CD4-positive, CD25-positive, alpha-beta regulatory T cell (primary cell): ENCODE results near the gene CYS1. TPM values are rescaled to one million over a fixed set of nuclear protein-coding genes. Genes with fewer than 3 reads are reported as not detected.
"Not testable (repeated sequence)": the region's sequence is repeated elsewhere in the genome, so short reads cannot be mapped to it uniquely, and the experiment has no call there.

Experiments
- ATAC-seq, 2 donors: fragments of 150-1000 bp; cut with Tn5 transposase; one replicate each; pipeline ENCODE4 v1.10.0; 2021; ENCODE audit warnings: low read depth in 2 of 2, moderate number of reproducible peaks in 2 of 2, moderate library complexity in 1 of 2
- DNase-seq, 3 donors: peaks; one replicate each; pipeline versions ENCODE4 v3.0.0 to v3.0.0-alpha.2; 2012 to 2022; ENCODE audit warnings: mixed read lengths in 1 of 3
- H3K27ac ChIP-seq: one replicate; pipeline ENCODE4 v1.7.0; 2013; ENCODE audit warnings: mild to moderate bottlenecking, low read length; ENCODE audit not compliant: insufficient read depth, poor library complexity, severe bottlenecking
- H3K27me3 ChIP-seq: one replicate; pipeline ENCODE4 v1.7.0; 2013; ENCODE audit warnings: low read length; ENCODE audit not compliant: control insufficient read depth, insufficient read depth
- H3K36me3 ChIP-seq: one replicate; pipeline ENCODE4 v1.7.0; 2013; ENCODE audit warnings: mild to moderate bottlenecking, low read length, moderate library complexity; ENCODE audit not compliant: control insufficient read depth, insufficient read depth
- H3K4me1 ChIP-seq: 2 replicates; pipeline ENCODE4 v1.7.0; 2013; ENCODE audit warnings: mild to moderate bottlenecking, low read length; ENCODE audit not compliant: insufficient read depth, control insufficient read depth, poor library complexity, severe bottlenecking
- H3K4me3 ChIP-seq: one replicate; pipeline ENCODE4 v1.7.0; 2013; ENCODE audit warnings: low read depth, mild to moderate bottlenecking, low read length, moderate library complexity
- H3K9me3 ChIP-seq, 2 experiments: 1 replicate in 1 of 2; 2 replicates in 1 of 2; pipeline ENCODE4 v1.7.0; 2013; ENCODE audit warnings: low read length in 2 of 2, mild to moderate bottlenecking in 1 of 2, moderate library complexity in 1 of 2; ENCODE audit not compliant: control insufficient read depth in 2 of 2
- H3K27ac Mint-ChIP-seq, 3 donors: one replicate each; pipeline ENCODE4 v1.8.0; 2020 to 2022; ENCODE audit warnings: mild to moderate bottlenecking in 3 of 3, mixed read lengths in 3 of 3, moderate library complexity in 2 of 3
- H3K27me3 Mint-ChIP-seq: one replicate; pipeline ENCODE4 v1.8.0; 2022; ENCODE audit warnings: mild to moderate bottlenecking, mixed read lengths
- H3K36me3 Mint-ChIP-seq: one replicate; pipeline ENCODE4 v1.8.0; 2020; ENCODE audit warnings: mixed read lengths
- H3K4me1 Mint-ChIP-seq, 4 donors: one replicate each; pipeline ENCODE4 v1.8.0; 2020 to 2022; ENCODE audit warnings: mixed read lengths in 4 of 4, mild to moderate bottlenecking in 1 of 4
- H3K4me3 Mint-ChIP-seq, 4 donors: one replicate each; pipeline ENCODE4 v1.8.0; 2020 to 2022; ENCODE audit warnings: mild to moderate bottlenecking in 4 of 4, mixed read lengths in 4 of 4, moderate library complexity in 3 of 4
- H3K9me3 Mint-ChIP-seq, 7 donors: one replicate each; pipeline ENCODE4 v1.8.0; 2020 to 2022; ENCODE audit warnings: mixed read lengths in 7 of 7, mild to moderate bottlenecking in 3 of 7, moderate library complexity in 2 of 7
- polyA plus RNA-seq, 4 donors: library from polyadenylated mRNA; unstranded; fragments of 300-500 nt; fragmentation: Illumina TruSeq; gene quantifications; one replicate each; pipeline ENCODE4 v1.2.3, GENCODE V29; 2021
- total RNA-seq: library from RNA; stranded (reverse); gene quantifications from one replicate; pipeline ENCODE4 v1.2.3, GENCODE V29; 2022

The CYS1 gene
- total and polyA plus RNA-seq, 5 donors from 2014 or later: not detected

DNA sequence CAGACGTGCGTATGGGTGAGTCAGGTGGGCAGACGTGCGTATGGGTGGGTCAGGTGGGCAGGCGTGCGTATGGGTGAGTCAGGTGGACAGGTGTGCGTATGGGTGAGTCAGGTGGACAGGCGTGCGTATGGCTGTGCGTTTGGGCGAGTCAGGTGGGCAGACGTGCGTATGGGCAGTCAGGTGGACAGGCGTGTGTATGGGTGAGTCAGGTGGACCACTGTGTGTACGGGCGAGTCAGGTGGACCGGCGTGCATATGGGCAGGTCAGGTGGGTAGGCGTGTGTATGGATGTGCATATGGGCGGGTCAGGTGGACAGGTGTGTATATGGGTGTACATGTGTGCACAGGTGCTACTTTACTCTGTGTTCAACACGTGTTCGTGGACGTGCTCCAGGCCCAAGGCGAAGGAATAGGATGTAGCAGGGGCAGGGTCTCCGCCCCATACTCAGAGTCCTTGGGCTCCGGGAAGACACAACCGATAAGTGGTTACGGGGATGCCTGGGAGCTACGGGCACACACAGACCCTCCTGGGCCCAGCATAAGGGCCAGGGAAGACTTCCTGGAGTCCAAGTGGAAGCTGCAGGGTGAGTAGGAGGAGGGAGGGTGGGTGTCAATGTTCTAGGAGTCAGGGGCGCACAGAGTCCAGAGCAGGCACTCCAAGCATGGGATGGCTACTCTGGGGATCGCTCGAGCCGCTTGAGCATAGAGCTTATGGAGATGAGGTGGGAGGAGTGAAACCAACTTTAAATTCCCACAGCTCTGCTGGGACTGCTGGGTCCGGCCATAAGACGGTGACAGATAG is 64.0 kb downstream of the CYS1 start:
- Mint-ChIP-seq H3K27me3 (peaks cover 25% of the 10 kb centered on the region), H3K4me3 (no peak overlapping the region), H3K27ac (no peak overlapping the region), H3K9me3 (peaks cover 0 to 11% (median 0%) of the 10 kb centered on the region in 7 donors), H3K4me1 (no peaks in the 10 kb centered on the region), H3K36me3 (peaks cover 3% of the 10 kb centered on the region)
- H3K36me3 ChIP-seq: no peaks in the 10 kb centered on the region
- ATAC-seq (no peak), DNase-seq (no peak)
- H3K27ac ChIP-seq: no peak overlapping the region
- peaks cover 0 to 2% of the 10 kb centered on the region in 2 experiments for H3K9me3 ChIP-seq
- H3K4me1 ChIP-seq: no peaks in the 10 kb centered on the region
- no peaks in the 10 kb centered on the region for H3K27me3 ChIP-seq
- H3K4me3 ChIP-seq: no peak overlapping the region

DNA sequence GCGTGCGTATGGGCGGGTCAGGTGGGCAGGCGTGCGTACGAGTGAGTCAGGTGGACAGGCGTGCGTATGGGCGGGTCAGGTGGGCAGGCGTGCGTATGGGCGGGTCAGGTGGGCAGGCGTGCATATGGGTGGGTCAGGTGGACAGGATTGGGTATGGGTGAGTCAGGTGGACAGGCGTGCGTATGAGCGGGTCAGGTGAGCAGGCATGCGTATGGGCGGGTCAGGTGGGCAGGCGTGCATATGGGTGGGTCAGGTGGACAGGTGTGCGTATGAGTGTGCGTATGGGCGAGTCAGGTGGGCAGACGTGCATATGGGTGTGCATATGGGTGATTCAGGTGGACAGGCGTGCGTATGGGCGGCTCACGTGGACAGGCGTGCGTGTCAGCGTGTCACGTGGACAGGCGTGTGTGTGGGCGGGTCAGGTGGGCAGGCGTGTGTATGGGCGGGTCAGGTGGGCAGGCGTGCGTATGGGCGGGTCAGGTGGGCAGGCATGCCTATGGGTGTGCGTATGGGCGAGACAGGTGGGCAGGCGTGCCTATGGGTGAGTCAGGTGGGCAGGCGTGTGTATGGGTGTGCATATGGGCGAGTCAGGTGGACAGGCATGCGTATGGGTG is 64.7 kb downstream of the CYS1 start:
- peaks cover 0 to 11% (median 0%) of the 10 kb centered on the region in 7 donors for H3K9me3 Mint-ChIP-seq
- DNase-seq, H3K4me3 ChIP-seq, H3K4me3 Mint-ChIP-seq, H3K27ac Mint-ChIP-seq, H3K4me1 ChIP-seq, H3K4me1 Mint-ChIP-seq, H3K9me3 ChIP-seq, H3K36me3 Mint-ChIP-seq, H3K27ac ChIP-seq, H3K36me3 ChIP-seq, H3K27me3 ChIP-seq, ATAC-seq: not testable (repeated sequence)
- H3K27me3 Mint-ChIP-seq: peaks cover 25% of the 10 kb centered on the region

DNA sequence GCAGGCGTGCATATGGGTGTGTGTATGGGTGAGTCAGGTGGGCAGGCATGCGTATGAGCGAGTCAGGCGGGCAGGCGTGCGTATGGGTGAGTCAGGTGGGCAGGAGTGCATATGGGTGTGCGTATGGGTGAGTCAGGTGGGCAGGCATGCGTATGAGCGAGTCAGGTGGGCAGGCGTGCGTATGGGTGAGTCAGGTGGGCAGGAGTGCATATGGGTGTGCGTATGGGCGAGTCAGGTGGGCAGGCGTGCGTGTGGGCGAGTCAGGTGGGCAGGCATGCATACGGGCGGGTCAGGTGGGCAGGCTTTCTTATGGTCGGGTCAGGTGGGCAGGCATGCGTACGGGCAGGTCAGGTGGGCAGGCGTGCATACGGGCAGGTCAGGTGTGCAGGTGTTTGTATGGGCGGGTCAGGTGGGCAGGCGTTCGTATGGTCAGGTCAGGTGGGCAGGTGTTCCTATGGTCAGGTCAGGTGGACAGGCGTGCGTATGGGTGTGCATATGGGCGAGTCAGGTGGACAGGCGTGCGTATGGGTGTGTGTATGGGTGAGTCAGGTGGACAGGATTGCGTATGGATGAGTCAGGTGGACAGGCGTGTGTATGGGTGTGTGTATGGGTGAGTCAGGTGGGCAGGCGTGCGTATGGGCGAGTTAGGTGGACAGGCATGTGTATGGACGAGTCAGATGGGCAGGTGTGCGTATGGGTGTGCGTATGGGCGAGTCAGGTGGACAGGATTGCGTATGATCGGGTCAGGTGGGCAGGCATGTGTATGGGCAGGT is 65.6 kb downstream of the CYS1 start:
- no peak for DNase-seq
- H3K4me3 Mint-ChIP-seq: no peak overlapping the region
- H3K27me3 ChIP-seq: no peaks in the 10 kb centered on the region
- ATAC-seq: no peak
- no peaks in the 10 kb centered on the region for H3K4me1 Mint-ChIP-seq
- H3K27ac ChIP-seq: no peak overlapping the region
- H3K27ac Mint-ChIP-seq: no peak overlapping the region
- H3K36me3 Mint-ChIP-seq: peaks cover 3% of the 10 kb centered on the region
- peaks cover 25% of the 10 kb centered on the region for H3K27me3 Mint-ChIP-seq
- no peak overlapping the region for H3K4me3 ChIP-seq
- H3K4me1 ChIP-seq: no peaks in the 10 kb centered on the region
- H3K9me3 ChIP-seq: peaks cover 0 to 2% of the 10 kb centered on the region in 2 experiments
- H3K36me3 ChIP-seq: no peaks in the 10 kb centered on the region
- H3K9me3 Mint-ChIP-seq: peaks cover 0 to 11% (median 0%) of the 10 kb centered on the region in 7 donors

DNA sequence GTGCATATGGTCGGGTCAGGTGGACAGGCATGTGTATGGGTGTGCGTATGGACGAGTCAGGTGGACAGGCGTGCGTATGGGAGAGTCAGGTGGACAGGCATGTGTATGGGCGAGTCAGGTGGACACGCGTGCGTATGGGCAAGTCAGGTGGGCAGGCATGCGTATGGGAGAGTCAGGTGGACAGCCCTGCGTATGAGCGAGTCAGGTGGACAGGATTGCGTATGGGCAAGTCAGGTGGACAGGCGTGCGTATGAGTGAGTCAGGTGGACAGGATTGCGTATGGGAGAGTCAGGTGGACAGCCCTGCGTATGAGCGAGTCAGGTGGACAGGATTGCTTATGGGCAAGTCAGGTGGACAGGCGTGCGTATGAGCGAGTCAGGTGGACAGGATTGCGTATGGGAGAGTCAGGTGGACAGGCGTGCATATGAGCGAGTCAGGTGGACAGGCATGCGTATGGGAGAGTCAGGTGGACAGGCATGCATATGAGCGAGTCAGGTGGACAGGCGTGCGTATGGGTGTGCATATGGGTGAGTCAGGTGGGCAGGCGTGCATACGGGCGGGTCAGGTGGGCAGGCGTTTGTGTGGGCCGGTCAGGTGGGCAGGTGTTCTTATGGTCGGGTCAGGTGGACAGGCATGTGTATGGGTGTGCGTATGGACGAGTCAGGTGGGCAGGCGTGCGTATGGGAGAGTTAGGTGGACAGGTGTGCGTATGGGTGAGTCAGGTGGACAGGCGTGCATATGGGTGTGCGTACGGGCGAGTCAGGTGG is 66.4 kb downstream of the CYS1 start:
- H3K4me1 Mint-ChIP-seq, H3K27ac Mint-ChIP-seq: not testable (repeated sequence)

DNA sequence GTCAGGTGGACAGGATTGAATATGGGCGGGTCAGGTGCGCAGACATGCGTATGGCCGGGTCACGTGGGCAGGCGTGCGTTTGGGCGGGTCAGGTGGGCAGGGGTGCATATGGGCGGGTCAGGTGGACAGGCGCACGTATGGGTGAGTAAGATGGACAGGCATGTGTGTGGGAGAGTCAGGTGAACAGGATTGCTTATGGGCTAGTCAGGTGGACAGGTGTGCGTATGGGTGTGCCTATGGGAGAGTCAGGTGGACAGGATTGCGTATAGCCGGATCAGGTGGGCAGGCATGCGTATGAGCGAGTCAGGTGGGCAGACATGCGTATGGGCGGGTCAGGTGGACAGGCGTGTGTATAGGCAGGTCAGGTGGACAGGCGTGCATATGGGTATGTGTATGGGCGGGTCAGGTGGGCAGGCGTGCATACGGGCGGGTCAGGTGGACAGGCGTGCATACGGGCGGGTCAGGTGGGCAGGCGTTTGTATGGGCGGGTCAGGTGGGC is 67.2 kb downstream of the CYS1 start:
- ATAC-seq: no peak
- no peak overlapping the region for H3K4me3 Mint-ChIP-seq
- H3K27ac Mint-ChIP-seq: no peak overlapping the region
- Histone ChIP-seq H3K27me3 (no peaks in the 10 kb centered on the region), H3K36me3 (no peaks in the 10 kb centered on the region), H3K4me1 (no peaks in the 10 kb centered on the region), H3K27ac (no peak overlapping the region), H3K4me3 (no peak overlapping the region), H3K9me3 (peaks cover 0 to 2% of the 10 kb centered on the region in 2 experiments)
- H3K36me3 Mint-ChIP-seq: peaks cover 3% of the 10 kb centered on the region
- H3K4me1 Mint-ChIP-seq: peaks cover 0 to under 1% (median 0%) of the 10 kb centered on the region in 4 donors
- peaks cover 0 to 11% (median 0%) of the 10 kb centered on the region in 7 donors for H3K9me3 Mint-ChIP-seq
- H3K27me3 Mint-ChIP-seq: peaks cover 10% of the 10 kb centered on the region
- no peak for DNase-seq

More for the DNA sequence above, 66.4 kb downstream of the CYS1 start:
- not testable (repeated sequence) for H3K27me3 ChIP-seq, H3K9me3 ChIP-seq, ATAC-seq, H3K36me3 Mint-ChIP-seq, H3K36me3 ChIP-seq, H3K4me3 ChIP-seq, DNase-seq, H3K27ac ChIP-seq, H3K4me1 ChIP-seq, H3K4me3 Mint-ChIP-seq
- Mint-ChIP-seq H3K27me3 (peaks cover 18% of the 10 kb centered on the region), H3K9me3 (peaks cover 0 to 11% (median 0%) of the 10 kb centered on the region in 7 donors)

DNA sequence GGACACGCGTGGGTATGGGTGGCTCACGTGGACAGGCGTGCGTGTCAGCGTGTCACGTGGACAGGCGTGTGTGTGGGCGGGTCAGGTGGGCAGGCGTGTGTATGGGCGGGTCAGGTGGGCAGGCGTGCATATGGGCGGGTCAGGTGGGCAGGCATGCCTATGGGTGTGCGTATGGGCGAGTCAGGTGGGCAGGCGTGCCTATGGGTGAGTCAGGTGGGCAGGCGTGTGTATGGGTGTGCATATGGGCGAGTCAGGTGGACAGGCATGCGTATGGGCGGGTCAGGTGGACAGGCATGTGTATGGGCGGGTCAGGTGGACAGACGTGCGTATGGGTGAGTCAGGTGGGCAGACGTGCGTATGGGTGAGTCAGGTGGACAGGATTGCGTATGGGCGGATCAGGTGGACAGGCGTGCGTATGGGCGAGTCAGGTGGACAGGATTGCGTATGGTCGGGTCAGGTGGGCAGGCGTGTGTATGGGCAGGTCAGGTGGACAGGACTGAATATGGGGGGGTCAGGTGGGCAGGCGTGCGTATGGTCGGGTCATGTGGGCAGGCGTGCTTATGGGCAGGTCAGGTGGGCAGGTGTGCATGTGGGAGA is 67.7 kb downstream of the CYS1 start:
- not testable (repeated sequence) for H3K4me1 ChIP-seq, ATAC-seq

More for the DNA sequence above, 67.7 kb downstream of the CYS1 start:
- H3K4me3 ChIP-seq, H3K27ac ChIP-seq, DNase-seq, H3K9me3 ChIP-seq, H3K9me3 Mint-ChIP-seq, H3K4me3 Mint-ChIP-seq, H3K36me3 Mint-ChIP-seq, H3K27ac Mint-ChIP-seq, H3K27me3 ChIP-seq, H3K36me3 ChIP-seq, H3K4me1 Mint-ChIP-seq: not testable (repeated sequence)
- peaks cover 14% of the 10 kb centered on the region for H3K27me3 Mint-ChIP-seq
